Fibroblast of villous mesenchyme (primary cell): ENCODE results near the gene CCDC185. TPM values are rescaled to one million over a fixed set of nuclear protein-coding genes. Genes with fewer than 3 reads are reported as not detected.
A peak's percentile ranks its signal among the peaks of the same experiment; 100 is the strongest.

Experiments
- DNase-seq: peaks from one replicate; pipeline ENCODE4 v3.0.0-alpha.2; 2010; ENCODE audit warnings: low read depth
- H3K4me3 ChIP-seq: 2 replicates; pipeline ENCODE4 v1.5.1; 2011; ENCODE audit warnings: low read depth, mild to moderate bottlenecking, low read length
- CTCF ChIP-seq: IDR thresholded peaks from 2 replicates; pipeline ENCODE4 v1.5.1; 2012; ENCODE audit warnings: low read depth, mild to moderate bottlenecking, low read length; ENCODE audit not compliant: insufficient read depth
- total RNA-seq: library from RNA; depleted of rRNA; stranded (reverse); fragments of >200 nt; gene quantifications from 2 replicates; pipeline ENCODE4 v1.2.3, GENCODE V29; 2012

Gene CCDC185
- total RNA-seq, 1 donor: not detected

- TF ChIP-seq CTCF: no peak
- no peak overlapping the region for H3K4me3 ChIP-seq
These were observed 25.9 kb downstream of the CCDC185 start for GRCh38 chr1:223419115-223419514.

GRCh38 chr1:223419561-223419960 is 26.3 kb downstream of the CCDC185 start:
- DNase-seq: no peak

More at GRCh38 chr1:223419115-223419514, 25.9 kb downstream of the CCDC185 start:
- no peak for DNase-seq

GRCh38 chr1:223421025-223421424 is 27.8 kb downstream of the CCDC185 start:
- TF ChIP-seq CTCF: no peak
- DNase-seq: no peak
- H3K4me3 ChIP-seq: no peak overlapping the region

More at GRCh38 chr1:223419561-223419960, 26.3 kb downstream of the CCDC185 start:
- no peak overlapping the region for H3K4me3 ChIP-seq
- no peak for TF ChIP-seq CTCF

GRCh38 chr1:223421676-223422075 is 28.5 kb downstream of the CCDC185 start:
- no peak for DNase-seq
- no peak overlapping the region for H3K4me3 ChIP-seq
- TF ChIP-seq CTCF: no peak

GRCh38 chr1:223422911-223423310 is 29.7 kb downstream of the CCDC185 start:
- H3K4me3 ChIP-seq: no peak overlapping the region
- no peak for TF ChIP-seq CTCF
- no peak for DNase-seq

GRCh38 chr1:223423641-223424233 is 30.5 kb downstream of the CCDC185 start:
- peak; percentile 39 for DNase-seq
- no peak overlapping the region for H3K4me3 ChIP-seq
- no peak for TF ChIP-seq CTCF

- TF ChIP-seq CTCF: no peak
- DNase-seq: no peak
- H3K4me3 ChIP-seq: no peak overlapping the region
These were observed 32.3 kb downstream of the CCDC185 start for GRCh38 chr1:223425550-223425949.
